Measurements from ENCODE around the gene CASZ1.

CASZ1 gene

GRCh38 chr1:10599194-10599861 is 197.1 kb downstream of the CASZ1 start:
- DNase-seq (ENCODE audit: low read depth) = no peak

- DNase-seq (ENCODE audit: low read depth) = no peak
Measured at GRCh38 chr1:10598389-10598702, 198.1 kb downstream of the CASZ1 start.

GRCh38 chr1:10597492-10598388 is 198.7 kb downstream of the CASZ1 start:
- DNase-seq (ENCODE audit: low read depth) = no peak

GRCh38 chr1:10596780-10597179 is 199.7 kb downstream of the CASZ1 start:
- DNase-seq (ENCODE audit: low read depth) = no peak

- no peak for DNase-seq (ENCODE audit: low read depth)
Measured at GRCh38 chr1:10594595-10595223, 201.7 kb downstream of the CASZ1 start.

- no peak for DNase-seq (ENCODE audit: low read depth)
Measured at GRCh38 chr1:10593750-10594149, 202.7 kb downstream of the CASZ1 start.

GRCh38 chr1:10592373-10592772 is 204.1 kb downstream of the CASZ1 start:
- DNase-seq (ENCODE audit: low read depth) = no peak

GRCh38 chr1:10591010-10591409 is 205.4 kb downstream of the CASZ1 start:
- DNase-seq (ENCODE audit: low read depth) = no peak

- DNase-seq (ENCODE audit: low read depth) = no peak
Measured at GRCh38 chr1:10589074-10589473, 207.4 kb downstream of the CASZ1 start.

- no peak for DNase-seq (ENCODE audit: low read depth)
Measured at GRCh38 chr1:10588640-10589039, 207.8 kb downstream of the CASZ1 start.
